K562 (cell line): ENCODE results near the gene NFIC.

ENCODE experiments used
- CBX5 ChIP-seq: IDR thresholded peaks from 2 replicates; pipeline ENCODE4 v1.6.1; 2014; ENCODE audit warnings: low read depth, borderline replicate concordance
- HNRNPK ChIP-seq: fragments of 200-400 bp; formaldehyde crosslinking; IDR thresholded peaks from one replicate; pipeline ENCODE4 v1.6.1; 2018; ENCODE audit warnings: mild to moderate bottlenecking, low read depth, low read length; ENCODE audit not compliant: poor library complexity, severe bottlenecking
- JUND ChIP-seq, 2 experiments: IDR thresholded peaks; 2 replicates in 1 of 2; 3 replicates in 1 of 2; pipeline ENCODE4 v1.6.1; 2011; ENCODE audit warnings: borderline replicate concordance in 2 of 2, low read depth in 2 of 2, low read length in 2 of 2, improper control_type of control experiment in 1 of 2, missing biosample characterization in 1 of 2, missing genetic modification characterization in 1 of 2, missing genetic modification reagents in 1 of 2
- NFYB ChIP-seq: IDR thresholded peaks from 2 replicates; pipeline ENCODE4 v1.6.1; 2011; ENCODE audit warnings: mild to moderate bottlenecking, moderate library complexity; ENCODE audit not compliant: insufficient read length; ENCODE audit errors: extremely low read depth
- PML ChIP-seq: IDR thresholded peaks from 2 replicates; pipeline ENCODE4 v1.6.1; 2012; ENCODE audit warnings: low read length, inconsistent platforms
- TF ChIP-seq, protein P1 (sequence below): fragments of 250-450 bp; sonication (Bioruptor Pico); IDR thresholded peaks from 2 replicates; pipeline ENCODE4 v1.5.0; 2020; ENCODE audit warnings: mild to moderate bottlenecking
- TF ChIP-seq, protein P2 (sequence below): sonication (generic); formaldehyde crosslinking; IDR thresholded peaks from 2 replicates; pipeline ENCODE4 v1.9.0; 2022; ENCODE audit warnings: mild to moderate bottlenecking, missing genetic modification reagents

DNA sequence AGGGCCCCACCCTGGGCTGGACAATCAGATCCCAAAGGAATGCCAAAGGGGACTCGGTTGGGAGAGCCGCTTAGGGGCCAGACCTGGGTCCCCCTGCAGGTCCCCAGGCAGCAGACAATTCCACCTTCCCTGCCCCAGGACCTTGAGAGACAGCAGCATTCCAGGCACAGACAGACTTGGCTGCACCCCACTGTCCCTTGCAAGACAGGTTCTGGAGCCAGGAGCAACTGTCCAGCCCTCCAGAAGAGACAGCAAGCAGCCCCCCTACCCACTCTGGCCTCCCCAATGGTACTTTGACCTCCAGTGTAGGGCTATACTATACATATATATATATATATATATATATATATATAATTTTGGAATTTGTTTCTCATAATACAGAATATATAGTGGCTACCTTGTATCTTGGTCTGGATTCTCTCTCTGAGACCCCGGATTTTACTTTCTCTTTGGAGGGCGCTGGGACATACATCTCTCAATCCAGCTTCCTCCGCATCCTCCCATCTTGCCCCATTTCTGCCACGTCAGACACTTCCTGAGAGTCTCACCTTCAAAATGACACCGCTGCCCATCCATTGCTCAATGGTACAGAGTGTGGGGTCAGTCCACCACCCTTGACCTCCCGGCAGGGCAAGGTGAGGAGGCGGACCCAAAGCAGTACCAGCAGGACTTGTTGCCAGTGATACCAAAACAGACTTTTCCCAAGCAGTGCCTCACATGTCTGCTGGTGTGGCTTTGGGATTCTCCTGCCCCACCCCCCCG is 101.2 kb downstream of the NFIC start:
- TF ChIP-seq HNRNPK = no peak
- no peak for TF ChIP-seq PML
- peak; percentile 93 for TF ChIP-seq CBX5
- TF ChIP-seq, protein P1, sequence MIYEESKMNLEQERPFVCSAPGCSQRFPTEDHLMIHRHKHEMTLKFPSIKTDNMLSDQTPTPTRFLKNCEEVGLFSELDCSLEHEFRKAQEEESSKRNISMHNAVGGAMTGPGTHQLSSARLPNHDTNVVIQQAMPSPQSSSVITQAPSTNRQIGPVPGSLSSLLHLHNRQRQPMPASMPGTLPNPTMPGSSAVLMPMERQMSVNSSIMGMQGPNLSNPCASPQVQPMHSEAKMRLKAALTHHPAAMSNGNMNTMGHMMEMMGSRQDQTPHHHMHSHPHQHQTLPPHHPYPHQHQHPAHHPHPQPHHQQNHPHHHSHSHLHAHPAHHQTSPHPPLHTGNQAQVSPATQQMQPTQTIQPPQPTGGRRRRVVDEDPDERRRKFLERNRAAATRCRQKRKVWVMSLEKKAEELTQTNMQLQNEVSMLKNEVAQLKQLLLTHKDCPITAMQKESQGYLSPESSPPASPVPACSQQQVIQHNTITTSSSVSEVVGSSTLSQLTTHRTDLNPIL (CRISPR knock-in tag) = no peak
- TF ChIP-seq JUND (IDR thresholded peaks at IDR 0.05; ENCODE audit: borderline replicate concordance, low read depth, low read length) = no peak
- no peak for TF ChIP-seq JUND (tag; IDR thresholded peaks at IDR 0.05; ENCODE audit: borderline replicate concordance, low read depth, low read length)
- no peak for TF ChIP-seq NFYB
- TF ChIP-seq, protein P2, sequence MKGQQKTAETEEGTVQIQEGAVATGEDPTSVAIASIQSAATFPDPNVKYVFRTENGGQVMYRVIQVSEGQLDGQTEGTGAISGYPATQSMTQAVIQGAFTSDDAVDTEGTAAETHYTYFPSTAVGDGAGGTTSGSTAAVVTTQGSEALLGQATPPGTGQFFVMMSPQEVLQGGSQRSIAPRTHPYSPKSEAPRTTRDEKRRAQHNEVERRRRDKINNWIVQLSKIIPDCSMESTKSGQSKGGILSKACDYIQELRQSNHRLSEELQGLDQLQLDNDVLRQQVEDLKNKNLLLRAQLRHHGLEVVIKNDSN = no peak
